ENCODE results near the gene UBC.
"Not testable (repeated sequence)": the region's sequence is repeated elsewhere in the genome, so short reads cannot be mapped to it uniquely, and the experiment has no call there.

Gene UBC

DNA sequence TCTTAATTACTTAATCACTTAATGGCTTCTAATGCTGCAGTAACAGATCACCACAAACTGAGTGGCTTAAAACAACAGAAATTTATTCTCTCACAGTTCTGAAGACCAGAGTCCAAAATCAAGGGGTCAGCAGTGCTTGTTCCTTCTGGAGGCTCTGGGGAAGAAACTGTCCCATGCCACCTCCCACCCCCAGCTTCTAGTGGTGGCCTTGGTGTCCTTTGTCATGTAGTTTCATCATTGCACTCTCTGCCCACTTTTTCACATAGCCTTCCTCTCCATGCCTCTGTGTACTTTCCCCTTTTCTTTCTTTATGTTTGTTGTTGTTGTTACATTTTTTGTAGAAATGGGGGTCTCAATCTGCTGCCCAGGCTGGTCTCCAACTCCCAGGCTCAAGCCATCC, 16.1 kb upstream of the UBC start:
- no peak for DNase-seq (ENCODE audit: low spot score)

DNA sequence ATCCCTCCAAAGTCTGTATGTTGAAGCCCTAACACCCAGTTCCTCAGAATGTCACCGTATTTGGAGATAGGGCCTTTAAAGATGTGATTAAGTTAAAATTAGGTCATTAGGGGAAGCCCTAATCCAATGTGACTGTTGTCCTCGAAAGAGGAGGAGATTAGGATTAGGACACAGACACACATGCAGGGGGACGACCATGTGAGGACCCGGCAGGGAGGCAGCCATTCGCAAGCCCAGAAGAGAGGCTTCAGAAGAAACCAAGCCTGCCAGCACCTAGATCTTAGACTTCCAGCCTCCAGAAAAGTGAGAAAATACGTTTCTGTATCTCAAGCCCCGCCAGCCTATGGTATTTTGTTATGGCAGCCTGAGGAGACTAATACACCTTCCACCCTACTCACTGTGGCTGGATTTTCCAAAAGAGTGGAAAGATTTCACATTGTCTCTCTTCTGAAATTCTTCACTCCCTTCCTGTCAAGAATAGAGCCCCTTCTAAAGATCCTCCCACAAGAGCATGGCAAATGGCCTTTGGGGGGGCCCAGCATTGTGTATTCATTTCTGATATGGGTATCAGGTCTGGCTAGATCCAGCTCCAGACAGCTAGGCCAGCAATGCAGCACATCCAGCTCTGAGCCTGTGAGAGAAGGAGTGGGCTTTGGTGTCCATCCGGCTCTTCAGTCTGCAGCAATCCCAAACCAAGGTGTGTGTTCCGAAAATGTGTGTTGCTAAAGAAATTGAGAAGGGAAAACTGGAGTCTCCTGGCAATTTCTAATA, 15.4 kb upstream of the UBC start:
- no peak for DNase-seq (ENCODE audit: low spot score)

DNA sequence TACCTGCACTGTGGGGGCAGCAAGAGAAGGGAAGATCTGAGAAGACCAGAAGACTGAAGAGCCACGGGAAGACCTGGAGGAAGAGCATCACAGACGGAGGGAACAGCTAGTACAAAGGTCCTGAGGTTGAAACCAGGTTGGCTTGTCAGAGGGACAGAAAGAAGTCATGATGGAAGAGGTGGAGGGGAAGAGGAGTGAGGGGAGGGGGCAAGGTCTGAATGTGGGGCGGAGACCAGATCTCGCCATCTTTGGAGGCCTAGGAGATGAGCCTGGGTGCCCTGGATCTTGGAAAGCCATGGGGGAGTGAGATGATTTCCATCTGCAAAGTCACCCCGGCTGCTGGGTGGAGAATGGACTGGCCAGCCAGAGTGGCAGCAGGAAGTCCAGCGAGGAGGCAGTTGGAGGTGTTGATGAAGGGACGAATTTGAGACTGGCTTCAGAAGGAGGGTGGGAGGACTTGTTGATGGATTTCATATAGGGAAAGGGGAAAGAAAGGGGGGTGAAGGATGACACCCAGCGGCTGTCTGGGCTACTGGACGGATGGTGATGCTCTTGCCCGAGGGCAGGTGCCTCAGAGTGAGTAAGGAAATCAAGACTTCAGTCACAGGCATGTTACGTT, 14.6 kb upstream of the UBC start:
- DNase-seq (ENCODE audit: low spot score) = no peak

DNA sequence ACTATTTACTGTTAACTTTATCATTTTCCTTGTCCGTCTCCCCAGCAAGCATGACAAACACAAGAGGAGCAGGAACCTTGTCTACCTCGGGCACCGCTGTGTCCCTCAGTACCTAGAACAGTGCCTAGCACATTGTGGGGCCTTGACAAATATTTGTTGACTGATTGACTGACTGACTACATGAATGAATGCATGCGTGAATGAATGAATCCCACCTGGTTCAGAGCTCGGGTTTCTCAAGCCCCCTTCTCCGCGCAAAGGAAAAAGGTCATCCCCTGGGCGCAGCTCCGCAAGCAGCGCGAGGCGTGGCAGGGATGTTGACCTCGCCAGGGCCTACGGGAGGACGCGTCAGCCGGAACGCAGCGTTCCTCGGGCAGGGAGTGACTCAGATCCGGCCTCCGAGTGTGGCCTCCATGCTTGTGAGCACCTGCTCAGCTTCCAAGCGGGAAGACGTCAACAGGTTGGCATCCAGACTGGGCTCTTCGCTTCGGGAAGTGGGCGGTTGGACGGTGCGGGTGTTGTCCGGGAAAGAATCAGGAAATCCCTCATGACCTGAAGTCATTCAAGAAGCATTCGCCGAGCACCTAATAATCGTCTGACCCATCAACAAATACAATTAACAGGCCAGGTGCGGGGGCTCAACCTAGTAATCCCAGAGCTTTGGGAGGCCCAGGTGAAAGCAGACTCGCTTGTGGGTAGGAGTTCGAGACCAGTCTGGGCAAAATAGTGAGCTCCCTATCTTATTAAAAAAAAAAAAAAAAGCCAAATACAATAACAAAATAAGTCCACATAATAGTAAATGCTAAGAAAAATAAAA, 13.9 kb upstream of the UBC start:
- DNase-seq (ENCODE audit: low spot score) = peak; percentile 6

DNA sequence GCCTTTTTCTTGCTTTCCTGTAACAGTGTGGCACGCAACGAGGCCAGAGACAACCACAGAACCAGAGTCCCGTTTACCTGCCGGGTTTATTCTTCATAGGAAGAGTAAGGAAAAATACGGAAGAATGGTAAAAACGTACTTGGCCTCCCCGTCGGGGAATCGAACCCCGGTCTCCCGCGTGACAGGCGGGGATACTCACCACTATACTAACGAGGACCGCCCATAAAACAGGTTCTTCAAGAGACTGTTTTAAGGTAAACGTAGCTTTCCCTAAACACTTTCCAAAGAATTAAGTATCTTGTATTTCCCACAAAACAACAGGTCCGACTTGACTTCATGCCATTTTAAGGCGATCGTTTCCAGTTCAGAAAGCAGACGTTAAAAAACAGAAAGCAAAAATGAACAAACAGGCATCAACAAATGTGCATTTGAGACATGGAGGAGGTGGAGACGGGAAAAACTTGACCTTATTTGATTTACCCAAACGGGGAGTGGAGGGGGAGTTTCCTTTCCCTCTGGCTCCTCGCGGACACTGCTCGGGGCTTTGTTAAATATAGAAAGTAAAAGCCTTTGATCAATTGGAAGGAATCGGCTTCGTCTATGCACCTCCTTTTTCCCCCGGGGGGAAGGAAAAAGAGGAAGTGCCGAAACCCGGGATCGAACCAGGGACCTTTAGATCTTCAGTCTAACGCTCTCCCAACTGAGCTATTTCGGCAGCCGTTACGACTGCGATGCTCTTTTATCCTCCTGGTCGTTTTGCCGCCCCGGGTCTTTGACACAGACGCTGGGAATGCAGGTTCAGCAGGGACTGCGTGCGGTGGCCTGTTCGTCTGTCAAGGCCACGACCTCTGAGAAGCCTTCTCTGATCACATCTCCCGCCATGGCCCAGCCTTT, 13.0 kb upstream of the UBC start:
- DNase-seq (ENCODE audit: low spot score) = peak; percentile 83

DNA sequence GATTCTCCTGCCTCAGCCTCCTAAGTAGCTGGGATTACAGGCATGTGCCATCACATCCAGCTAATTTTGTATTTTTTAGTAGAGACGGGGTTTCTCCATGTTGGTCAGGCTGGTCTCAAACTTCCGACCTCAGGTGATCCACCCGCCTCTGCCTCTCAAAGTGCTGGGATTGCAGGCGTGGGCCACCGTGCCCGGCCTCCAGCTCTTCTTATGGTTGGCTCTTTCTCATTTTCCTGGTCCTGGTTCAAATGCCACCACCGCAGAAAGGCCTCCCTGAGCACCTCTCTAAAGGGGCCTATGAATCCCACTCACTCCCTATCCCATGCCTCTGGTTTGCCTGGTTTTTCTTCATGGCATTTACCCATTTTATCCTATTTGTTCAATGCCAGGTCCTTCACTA, 11.3 kb upstream of the UBC start:
- DNase-seq (ENCODE audit: low spot score) = not testable (repeated sequence)

DNA sequence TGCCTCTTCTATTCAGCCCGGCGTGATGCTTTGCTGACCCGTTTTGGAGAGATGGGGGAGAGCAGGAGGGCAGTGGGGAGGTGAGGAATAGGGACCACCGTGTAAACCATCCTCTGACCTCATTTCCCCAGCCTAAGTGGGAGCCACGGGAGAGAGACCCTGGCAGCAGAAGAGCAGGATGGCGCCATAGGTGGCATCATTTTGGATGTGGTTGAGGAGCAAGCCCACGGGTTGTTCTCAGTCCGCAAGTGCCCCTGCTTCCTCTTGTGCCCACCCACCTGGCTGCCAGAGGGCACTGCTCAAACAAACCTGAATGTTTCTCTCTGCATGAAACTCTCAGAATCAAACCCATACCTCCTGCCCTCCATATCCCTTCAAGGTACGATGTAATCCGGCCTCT, 10.7 kb upstream of the UBC start:
- DNase-seq (ENCODE audit: low spot score) = no peak

DNA sequence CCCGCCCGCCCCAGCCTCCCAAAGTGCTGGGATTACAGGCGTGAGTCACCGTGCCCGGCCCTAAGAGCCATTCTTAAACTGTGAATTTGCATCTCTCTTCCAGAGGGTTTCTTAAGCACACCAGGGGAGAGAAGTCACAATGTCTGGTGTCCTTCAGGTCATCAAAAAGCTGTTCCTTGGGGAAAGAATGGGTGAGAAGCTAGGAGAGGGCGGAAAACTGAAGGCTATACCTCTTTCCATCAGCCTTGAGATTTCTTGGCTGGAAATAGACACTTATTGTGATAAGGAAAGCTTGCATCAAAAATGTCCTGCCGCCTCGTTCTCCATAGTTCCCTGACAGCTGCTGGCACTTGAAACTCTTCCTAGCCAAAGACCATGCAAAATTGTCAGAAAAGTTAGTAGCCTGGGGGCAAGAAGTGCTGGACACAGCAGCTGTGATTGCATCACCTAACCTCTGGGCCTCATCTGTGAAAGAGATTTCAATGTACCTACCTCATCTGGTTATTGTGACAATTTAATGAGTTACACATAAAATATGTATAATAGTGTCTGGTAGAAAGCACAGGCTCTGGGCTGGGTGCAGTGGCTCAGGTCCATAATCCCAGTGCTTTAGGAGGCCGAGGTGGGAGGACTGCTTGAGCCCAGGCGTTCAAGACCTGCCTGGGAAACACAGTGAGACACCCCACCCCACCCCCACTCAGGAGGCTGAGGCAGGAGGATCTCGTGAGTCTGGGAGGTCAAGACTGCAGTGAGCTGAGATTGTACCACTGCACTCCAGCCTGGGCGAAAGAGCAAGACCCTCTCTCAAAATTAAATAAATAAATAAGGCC, 9.7 kb upstream of the UBC start:
- no peak for DNase-seq (ENCODE audit: low spot score)

DNA sequence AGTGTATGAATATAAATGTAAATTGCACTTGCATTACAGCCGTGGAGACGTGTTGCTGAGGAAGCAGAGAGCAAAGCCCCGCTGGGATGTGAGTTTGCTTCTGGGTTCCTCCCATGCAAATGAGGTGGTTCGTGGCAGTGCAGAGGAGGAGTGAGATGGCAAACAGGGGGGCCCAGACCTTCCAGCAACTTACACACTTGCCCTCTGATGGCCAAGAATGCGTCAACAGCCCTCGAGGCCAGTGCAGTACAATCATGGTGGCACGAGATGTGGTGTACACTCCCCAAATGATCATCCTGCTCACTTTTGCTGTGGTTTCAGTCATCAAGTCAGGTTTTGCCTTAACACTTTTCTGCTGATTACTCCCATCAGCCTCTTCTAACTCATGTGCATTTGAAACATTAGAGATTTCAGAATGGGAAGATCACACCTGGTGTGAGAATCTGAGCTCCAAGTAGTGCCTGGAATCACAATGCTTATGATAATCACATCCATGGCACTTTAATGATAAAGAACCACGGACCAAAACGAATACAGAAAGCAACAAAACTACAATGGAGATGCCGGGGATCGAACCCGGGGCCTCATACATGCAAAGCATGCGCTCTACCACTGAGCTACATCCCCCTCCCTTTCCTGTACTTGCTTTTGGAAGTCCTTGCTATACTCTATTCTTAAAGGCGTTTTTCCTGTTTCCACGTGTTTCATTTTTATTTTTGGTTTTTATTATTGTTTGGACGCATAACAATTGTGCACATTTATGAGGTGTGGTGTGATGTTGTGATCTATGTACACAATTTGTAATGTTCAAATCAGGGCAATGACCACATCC, 7.0 kb upstream of the UBC start:
- DNase-seq (ENCODE audit: low spot score) = peak; percentile 45

DNA sequence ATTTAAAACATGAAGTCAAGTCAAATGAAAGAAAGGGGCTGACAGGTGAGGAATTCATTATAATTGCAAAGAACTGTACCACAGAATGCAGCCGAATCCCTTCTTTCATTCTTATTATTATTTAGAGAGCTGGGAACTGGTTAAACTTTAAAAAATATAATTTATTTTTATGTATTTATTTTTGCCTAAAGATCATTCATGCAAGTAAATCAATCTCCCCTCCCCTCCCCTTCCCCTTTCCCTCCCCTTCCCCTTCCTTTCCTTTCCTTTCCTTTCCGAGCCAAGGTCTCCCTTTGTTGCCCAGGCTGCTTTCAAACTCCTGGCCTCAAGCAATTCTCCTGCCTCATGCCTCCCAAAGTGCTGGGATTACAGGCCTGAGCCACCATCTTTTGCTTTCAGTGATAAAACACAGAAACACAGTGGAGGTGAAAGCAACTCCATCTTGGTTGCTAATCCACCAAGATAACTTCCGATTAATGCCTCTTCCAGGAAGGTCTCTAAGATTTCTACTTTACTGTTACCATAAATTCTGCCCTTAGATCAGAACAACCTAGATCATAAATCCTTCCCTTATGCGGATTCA, 6.0 kb upstream of the UBC start:
- no peak for DNase-seq (ENCODE audit: low spot score)

DNA sequence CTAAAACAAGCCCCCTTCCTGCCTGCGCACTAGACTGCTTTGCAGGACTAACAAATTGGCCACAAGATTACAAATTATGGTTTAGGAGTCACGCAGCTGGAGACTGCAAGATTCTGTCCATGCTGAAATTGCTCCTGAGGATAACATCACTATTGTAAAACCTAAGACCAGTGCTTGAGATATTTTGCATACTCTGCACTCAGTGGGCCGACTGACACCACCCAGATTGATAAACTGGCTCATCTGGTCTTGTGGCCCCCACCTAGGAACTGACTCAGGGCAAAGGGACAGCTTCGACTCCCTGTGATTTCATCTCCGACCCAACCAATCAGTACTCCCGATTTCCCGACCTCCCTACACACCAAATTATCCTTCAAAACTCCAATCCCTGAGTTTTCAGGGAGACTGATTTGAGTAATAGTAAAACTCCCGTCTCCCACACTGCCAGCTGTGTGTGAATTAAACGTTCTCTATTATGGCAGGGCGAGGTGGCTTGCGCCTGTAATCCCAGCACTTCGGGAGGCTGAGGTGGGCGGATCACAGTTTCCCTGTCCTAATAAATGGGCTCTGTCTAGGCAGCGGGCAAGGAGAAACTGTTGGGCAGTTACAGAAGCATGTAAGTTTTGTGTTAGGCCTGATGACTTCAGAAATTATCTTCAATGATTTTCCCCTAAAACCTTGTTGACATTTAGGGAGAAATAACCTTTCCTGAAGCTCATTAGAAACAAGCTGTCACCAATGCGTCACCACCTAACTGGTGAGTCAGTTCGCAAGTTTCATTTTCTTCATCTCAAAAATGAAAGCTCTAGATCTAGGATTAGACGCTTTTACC, 5.3 kb upstream of the UBC start:
- DNase-seq (ENCODE audit: low spot score) = no peak

DNA sequence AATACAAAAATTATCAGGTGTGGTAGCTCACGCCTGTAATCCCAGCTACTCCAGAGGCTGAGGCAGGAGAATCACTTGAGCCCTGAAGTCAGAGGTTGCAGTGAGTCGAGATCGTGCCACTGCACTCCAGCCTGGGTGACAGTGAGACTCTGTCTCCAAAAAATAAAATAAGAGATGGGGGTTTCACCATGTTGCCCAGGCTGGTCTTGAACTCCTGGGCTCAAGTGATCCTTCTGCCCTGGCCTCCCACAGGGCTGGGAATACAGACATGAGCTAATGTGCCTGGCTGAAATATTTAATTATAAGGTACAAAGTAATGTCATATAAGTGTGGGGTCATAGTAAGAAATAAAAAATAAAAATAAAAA, 4.2 kb upstream of the UBC start:
- not testable (repeated sequence) for DNase-seq (ENCODE audit: low spot score)

DNA sequence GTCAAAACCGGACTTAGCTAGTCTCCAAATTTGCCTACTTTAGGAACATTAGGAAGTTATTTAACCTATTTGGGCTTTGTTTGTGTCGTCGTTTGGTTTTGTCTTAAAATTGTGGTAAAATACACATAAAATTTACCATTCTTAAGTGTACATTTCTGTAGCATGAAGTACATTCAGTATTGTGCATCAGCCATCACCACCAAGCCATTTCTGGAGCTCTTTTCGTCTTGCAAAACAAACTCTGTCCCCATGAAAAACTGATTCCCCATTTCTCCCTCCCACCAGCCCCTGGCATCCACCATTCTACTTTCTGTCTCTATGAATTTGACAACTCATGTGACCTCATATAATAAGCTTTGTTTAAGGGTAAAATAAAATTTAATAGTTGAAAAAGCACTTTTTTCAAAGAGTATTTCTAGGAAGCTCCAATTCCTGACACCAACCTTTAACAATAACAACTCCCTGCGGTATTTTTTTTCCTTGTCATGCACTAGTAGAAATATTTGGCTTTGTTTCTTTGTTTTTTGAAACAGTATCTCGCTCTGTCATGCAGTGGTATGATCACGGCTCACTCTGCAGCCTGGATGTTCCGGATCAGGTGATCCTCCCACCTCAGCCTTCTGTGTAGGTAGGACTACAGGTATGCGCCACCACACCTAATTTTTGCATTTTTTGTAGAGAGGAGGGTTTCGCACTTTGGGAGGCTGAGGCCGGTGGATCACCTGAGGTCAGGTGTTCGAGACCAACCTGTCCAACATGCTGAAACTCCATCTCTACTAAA, 3.6 kb upstream of the UBC start:
- no peak for DNase-seq (ENCODE audit: low spot score)

DNA sequence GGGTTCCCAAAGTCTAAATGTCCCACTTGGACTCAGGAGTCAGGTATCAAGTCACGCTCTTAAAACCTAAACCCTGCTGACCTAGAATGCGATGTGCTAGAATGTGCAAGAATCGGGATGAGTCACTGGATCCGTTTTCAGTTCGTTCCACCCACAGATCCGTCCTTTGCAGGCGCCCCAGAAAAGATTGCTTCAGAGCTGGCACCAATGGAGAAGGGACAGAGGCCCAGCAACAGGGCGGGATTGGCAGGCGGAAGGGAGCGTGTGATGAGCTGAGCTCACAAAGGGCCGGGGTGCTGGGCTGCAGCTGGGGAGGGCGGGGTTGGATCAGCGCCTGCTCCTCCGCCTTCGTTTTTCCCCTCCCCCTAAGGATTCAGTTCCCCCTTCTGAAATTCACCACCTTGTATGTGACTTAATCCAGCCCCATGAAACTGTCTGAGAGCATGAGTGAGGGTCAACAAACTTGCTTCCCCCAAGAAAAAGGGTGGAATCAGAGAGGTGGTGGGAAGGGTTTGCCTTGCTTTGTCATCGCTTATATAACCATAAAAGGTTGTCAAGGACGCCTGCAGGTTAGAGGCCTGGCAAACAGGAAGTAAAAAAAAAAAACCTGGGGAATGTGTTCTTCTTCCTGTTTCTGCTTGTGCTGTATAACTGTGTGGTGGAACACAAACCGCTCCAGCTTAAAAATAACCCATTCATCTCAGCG, 2.8 kb upstream of the UBC start:
- peak; percentile 90 for DNase-seq (ENCODE audit: low spot score)

DNA sequence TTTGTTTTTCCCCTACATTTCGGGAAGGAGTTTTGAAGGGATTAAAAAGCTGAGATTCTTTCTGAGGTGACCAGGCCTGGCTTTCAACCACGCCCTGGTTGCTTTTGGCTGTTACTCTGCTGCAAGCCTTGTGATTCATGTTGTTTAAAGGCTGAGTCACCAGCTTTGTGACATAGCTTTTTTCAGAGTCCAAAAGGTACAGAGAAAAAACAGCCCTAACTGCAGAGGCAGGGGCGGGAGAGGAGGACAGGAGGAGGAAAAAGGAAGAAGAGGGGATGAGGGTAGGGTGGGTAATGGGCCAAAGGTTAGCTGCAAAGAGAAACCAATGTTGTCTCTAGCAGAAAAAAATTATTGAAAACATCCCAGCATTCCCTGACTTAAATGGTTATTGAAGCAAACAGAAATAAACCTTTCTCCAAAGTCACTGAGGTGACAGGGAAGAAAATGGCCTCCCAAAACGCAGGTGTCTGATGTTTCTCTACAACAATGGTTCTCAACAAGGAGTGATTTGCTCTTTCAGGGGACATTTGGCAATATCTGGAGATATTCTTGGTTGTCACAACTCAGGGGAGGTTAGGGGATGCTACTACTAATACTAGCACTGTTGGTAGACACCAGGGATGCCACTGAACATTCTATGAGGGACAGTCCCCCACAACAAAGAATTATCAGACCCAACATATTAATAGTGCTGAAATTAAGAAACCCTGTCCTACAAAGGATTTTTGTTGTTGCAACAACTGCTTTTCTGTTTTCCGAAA, 2.1 kb upstream of the UBC start:
- peak; percentile 59 for DNase-seq (ENCODE audit: low spot score)
